ENCODE measurements around the gene POLA2.
A peak's percentile ranks its signal among the peaks of the same experiment; 100 is the strongest.

POLA2 gene

GRCh38 chr11:65279279-65279678 lies 17.5 kb downstream of the POLA2 start:
- Histone ChIP-seq H3K4me1 (ENCODE audit: control insufficient read depth in 1 of 2, insufficient read depth in 1 of 2, low read depth in 1 of 2, low read length in 1 of 2) (peaks cover 15 to 22% of the 10 kb centered on the region in 2 experiments), H3K27ac (peak overlapping the region; percentile 73), H3K9me3 (no peaks in the 10 kb centered on the region), H3K36me3 (peaks cover 24% of the 10 kb centered on the region), H3K4me3 (ENCODE audit: low read depth in 1 of 2, low read length in 1 of 2) (no peak overlapping the region), H3K27me3 (no peaks in the 10 kb centered on the region)
- TF ChIP-seq CTCF (IDR thresholded peaks at IDR 0.05): no peak

- no peak for TF ChIP-seq CTCF (IDR thresholded peaks at IDR 0.05)
Measured at GRCh38 chr11:65279741-65280440, 18.1 kb downstream of the POLA2 start.

GRCh38 chr11:65280646-65281045 lies 18.9 kb downstream of the POLA2 start:
- no peak overlapping the region for H3K4me3 ChIP-seq (ENCODE audit: low read depth in 1 of 2, low read length in 1 of 2)
- peak overlapping the region; percentile 73 for H3K27ac ChIP-seq
- TF ChIP-seq CTCF (IDR thresholded peaks at IDR 0.05): no peak
- peaks cover 15 to 18% of the 10 kb centered on the region in 2 experiments for H3K4me1 ChIP-seq (ENCODE audit: control insufficient read depth in 1 of 2, insufficient read depth in 1 of 2, low read depth in 1 of 2, low read length in 1 of 2)
- no peaks in the 10 kb centered on the region for H3K27me3 ChIP-seq
- H3K9me3 ChIP-seq: no peaks in the 10 kb centered on the region
- H3K36me3 ChIP-seq: peaks cover 24% of the 10 kb centered on the region

More at GRCh38 chr11:65279741-65280440, 18.1 kb downstream of the POLA2 start:
- Histone ChIP-seq H3K4me1 (ENCODE audit: control insufficient read depth in 1 of 2, insufficient read depth in 1 of 2, low read depth in 1 of 2, low read length in 1 of 2) (peaks cover 15 to 22% of the 10 kb centered on the region in 2 experiments), H3K27me3 (no peaks in the 10 kb centered on the region), H3K4me3 (ENCODE audit: low read depth in 1 of 2, low read length in 1 of 2) (no peak overlapping the region), H3K27ac (peak overlapping the region; percentile 73), H3K9me3 (no peaks in the 10 kb centered on the region), H3K36me3 (peaks cover 24% of the 10 kb centered on the region)

GRCh38 chr11:65286686-65287085 lies 24.9 kb downstream of the POLA2 start:
- Histone ChIP-seq H3K36me3 (peaks cover 12% of the 10 kb centered on the region), H3K27ac (no peak overlapping the region), H3K27me3 (no peaks in the 10 kb centered on the region), H3K4me1 (ENCODE audit: control insufficient read depth in 1 of 2, insufficient read depth in 1 of 2, low read depth in 1 of 2, low read length in 1 of 2) (peaks cover 31% of the 10 kb centered on the region in 2 experiments), H3K9me3 (no peaks in the 10 kb centered on the region), H3K4me3 (ENCODE audit: low read depth in 1 of 2, low read length in 1 of 2) (no peak overlapping the region)
- no peak for TF ChIP-seq CTCF (IDR thresholded peaks at IDR 0.05)

GRCh38 chr11:65287601-65288000 lies 25.8 kb downstream of the POLA2 start:
- Histone ChIP-seq H3K36me3 (peaks cover 3% of the 10 kb centered on the region), H3K27ac (peak overlapping the region; percentile 18), H3K9me3 (no peaks in the 10 kb centered on the region), H3K4me3 (ENCODE audit: low read depth in 1 of 2, low read length in 1 of 2) (no peak overlapping the region), H3K4me1 (ENCODE audit: control insufficient read depth in 1 of 2, insufficient read depth in 1 of 2, low read depth in 1 of 2, low read length in 1 of 2) (peaks cover 40% of the 10 kb centered on the region in 2 experiments), H3K27me3 (no peaks in the 10 kb centered on the region)
- TF ChIP-seq CTCF (IDR thresholded peaks at IDR 0.05): no peak
